B cell (primary cell): ENCODE results near the gene TECRL.

Experiments used
- EZH2 ChIP-seq: IDR thresholded peaks from 2 replicates; pipeline ENCODE4 v1.6.1; 2012; ENCODE audit warnings: borderline replicate concordance, low read depth, mild to moderate bottlenecking, moderate library complexity, low read length; ENCODE audit not compliant: insufficient read depth, poor library complexity, severe bottlenecking
- TF ChIP-seq, protein P1 (sequence below): fragments of 200-600 bp; IDR thresholded peaks from one replicate; pipeline ENCODE4 v1.8.0; 2022; ENCODE audit warnings: antibody characterized with exemption, mild to moderate bottlenecking

DNA sequence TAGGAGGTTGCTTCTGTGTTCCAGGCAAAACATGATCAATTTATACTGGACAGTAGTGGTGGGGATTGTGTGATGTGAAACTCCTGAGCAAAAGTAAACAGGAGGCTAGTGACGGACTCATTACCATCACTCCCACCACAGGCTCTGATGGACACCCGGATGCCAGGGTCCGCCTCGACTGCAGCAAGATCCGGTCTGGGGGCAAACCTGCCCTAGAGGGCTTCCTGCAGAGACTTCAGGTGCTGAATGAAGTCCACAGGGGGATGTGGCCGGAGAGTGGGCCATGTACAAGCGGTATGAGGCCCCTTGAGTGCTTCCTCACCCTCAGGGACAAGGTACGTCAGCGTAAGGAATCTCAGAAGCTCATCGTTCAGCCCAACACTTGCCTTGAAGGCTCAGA is 23.4 kb upstream of the TECRL start:
- TF ChIP-seq, protein P1, sequence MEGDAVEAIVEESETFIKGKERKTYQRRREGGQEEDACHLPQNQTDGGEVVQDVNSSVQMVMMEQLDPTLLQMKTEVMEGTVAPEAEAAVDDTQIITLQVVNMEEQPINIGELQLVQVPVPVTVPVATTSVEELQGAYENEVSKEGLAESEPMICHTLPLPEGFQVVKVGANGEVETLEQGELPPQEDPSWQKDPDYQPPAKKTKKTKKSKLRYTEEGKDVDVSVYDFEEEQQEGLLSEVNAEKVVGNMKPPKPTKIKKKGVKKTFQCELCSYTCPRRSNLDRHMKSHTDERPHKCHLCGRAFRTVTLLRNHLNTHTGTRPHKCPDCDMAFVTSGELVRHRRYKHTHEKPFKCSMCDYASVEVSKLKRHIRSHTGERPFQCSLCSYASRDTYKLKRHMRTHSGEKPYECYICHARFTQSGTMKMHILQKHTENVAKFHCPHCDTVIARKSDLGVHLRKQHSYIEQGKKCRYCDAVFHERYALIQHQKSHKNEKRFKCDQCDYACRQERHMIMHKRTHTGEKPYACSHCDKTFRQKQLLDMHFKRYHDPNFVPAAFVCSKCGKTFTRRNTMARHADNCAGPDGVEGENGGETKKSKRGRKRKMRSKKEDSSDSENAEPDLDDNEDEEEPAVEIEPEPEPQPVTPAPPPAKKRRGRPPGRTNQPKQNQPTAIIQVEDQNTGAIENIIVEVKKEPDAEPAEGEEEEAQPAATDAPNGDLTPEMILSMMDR: no peak
- no peak for TF ChIP-seq EZH2
